ENCODE results near the gene LCOR.

Gene LCOR

DNA sequence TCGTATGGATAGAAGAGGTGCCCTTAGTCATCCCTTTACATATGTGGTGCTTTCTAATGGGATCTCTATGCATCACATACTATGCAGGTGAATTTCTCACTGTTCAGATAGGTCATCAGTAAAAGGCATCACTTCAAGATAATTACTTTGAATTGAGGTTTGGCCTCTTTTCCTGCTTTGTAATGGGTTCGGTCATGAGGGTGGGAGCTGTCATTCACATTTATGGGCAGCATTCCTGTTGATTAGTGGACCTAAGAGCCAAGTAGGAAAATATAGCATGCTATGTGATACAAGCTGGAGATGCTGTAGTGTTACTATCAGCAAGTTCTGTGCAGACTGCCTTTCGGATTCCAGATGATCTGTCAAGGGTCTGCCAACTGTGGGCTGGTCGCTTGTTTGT lies 156.3 kb downstream of the LCOR start:
- no peak for DNase-seq

DNA sequence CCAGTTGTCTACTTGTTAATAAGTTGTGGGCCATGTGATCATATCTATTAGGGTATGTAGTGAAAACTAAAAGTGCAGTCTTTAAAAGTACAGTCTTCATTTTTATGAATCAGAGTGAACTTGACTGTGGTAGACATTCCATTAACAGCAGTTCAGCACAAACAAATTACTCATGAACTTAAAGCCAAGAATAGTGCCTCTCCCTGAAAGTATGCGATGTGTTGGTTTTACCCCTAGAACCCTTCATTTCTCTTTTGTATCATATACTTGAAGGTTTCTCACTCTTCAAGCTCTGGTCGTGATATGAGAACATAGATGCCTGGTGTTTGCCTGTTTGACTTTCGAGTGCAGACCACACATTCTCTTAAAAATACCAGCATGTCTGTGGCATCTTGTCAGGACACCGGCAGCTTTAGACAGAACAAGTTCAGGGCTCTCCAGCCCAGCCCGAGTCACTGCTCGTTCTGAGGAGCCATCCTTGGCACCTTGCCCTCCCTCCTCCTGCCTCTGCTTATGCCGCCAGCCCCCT lies 159.3 kb downstream of the LCOR start:
- DNase-seq, result no peak

DNA sequence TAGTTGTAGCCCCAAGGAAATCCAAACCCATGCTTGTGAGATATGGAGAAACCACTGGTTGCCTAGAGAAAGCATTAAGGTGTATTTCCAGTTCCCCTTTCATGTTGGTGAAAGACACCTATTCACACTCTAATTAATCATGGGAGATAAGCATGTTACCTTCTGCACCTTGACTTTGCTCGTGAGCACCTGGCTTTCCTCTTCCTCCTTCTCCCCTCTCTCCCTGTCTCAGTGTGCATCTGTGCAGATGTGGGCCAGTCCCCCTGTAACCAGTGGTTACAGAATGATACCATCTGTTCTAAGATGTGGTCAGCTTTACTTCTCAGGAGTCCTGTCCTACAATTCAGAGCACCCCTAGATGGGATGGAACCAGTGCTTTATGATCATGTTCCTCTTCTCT lies 160.6 kb downstream of the LCOR start:
- no peak for DNase-seq

DNA sequence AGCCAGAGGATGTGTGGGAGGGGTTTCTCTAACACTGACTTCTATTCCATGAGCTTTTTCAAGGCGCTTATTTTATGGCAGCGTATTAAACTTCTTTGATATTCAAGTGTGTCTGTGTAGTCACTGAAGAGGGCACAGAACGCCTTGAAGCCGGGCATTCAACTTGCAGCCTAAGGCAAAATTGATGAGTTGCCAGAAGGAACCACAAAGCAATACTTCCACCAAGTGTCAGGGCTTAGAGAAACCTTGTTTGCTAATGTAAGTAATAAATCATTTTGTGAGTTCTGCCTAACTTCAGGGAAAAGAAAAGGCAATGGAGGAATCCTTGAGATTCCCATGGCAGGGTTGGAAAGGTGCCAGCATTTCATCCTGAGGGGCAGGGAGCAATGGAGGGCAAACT lies 163.8 kb downstream of the LCOR start:
- DNase-seq, result no peak

DNA sequence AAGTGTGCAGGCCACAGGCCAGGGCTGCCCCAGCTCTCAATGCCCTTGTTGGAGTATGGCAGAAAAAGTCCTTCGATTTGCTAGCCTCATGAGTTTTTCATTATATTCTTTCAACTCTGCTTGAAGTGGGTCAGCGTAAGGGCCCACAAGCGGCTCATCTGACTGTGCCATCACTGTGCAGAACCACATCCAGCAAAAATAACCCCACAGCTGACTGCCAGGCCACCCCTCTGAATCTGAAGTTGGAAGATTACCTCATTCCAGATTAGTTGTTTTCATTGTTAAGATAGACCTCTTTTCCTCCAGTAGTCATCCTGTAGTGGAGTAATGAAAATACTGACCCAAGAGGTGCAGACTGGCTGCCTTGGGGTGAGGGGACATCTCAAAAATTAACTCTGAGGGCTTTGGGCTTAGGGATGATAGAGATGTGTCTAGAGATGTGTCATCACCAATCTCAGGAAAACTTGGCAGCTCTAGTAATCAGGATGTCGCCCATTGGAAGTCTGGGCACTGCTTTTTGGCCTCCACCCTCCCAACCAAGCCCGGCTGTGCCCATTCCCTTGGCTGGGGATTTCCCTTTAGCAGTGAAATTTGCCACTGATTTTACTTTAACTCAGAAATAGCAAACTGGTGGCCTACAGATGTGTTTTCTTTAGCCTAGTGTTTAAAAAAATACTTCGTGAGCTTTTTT lies 164.3 kb downstream of the LCOR start:
- no peak for DNase-seq

DNA sequence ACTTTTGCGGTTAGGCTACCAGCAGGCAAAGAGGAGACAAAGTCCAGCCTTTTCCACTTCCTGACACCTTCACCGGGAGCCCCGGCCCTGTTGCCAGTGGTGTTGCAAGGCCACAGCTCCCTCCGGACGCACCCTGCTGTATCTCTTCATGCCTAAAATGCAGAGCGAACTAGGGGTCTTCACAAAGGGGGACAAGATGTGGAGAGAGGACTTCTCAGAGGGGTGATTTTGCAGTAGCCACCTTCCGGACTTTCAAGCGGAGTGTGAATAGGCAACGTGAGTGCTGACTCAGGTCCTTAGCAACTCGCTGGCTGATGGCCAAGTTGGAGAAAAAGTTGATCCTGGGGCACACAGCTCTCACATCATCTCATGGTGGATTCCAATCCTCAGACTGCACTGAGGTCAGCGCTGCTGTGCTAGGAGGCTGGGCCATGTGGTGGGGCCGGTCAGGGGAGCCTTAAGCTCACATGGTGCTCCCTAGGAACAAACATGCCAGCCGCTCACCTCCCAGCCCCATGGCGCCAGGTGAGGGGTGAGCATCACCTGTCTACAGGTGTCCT lies 166.3 kb downstream of the LCOR start:
- no peak for DNase-seq

DNA sequence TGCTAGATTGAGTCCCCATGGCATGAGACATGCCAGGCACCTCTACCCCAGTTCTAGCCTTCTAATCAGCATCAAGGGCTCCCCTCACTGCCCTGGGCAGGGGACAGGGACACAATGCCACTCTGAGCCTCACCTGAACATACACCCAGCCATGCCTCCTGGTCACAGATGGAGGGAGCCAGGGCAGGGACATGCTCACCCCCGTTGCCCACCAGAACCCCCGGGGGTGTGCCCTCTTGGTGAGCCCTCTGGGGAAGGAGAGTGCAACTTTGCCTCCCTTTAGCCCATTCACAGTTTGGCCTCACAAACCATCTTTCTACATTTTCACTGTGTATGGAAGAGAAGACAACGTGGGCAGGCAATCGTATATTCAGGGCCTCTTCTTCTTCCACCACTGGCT lies 167.2 kb downstream of the LCOR start:
- no peak for DNase-seq

DNA sequence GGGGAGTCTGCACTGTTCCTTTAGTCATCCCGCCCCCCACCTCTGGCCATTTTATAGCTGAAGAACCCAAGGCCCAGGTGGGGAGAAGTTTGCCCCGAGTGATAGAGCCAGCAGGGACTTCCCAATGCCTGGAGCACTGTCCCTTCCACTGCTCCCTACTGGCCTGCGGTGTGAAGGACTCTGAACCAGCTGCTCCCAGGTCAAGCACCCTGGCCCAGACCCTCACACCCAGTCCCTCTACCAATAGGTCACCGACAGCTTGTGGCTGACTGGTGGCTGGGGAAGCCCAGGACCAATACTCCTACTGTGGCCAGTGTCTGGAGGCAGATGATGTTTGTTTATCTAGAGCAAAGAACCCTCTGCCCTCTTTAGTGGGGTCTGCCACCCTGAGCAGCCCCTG lies 167.9 kb downstream of the LCOR start:
- no peak for DNase-seq

DNA sequence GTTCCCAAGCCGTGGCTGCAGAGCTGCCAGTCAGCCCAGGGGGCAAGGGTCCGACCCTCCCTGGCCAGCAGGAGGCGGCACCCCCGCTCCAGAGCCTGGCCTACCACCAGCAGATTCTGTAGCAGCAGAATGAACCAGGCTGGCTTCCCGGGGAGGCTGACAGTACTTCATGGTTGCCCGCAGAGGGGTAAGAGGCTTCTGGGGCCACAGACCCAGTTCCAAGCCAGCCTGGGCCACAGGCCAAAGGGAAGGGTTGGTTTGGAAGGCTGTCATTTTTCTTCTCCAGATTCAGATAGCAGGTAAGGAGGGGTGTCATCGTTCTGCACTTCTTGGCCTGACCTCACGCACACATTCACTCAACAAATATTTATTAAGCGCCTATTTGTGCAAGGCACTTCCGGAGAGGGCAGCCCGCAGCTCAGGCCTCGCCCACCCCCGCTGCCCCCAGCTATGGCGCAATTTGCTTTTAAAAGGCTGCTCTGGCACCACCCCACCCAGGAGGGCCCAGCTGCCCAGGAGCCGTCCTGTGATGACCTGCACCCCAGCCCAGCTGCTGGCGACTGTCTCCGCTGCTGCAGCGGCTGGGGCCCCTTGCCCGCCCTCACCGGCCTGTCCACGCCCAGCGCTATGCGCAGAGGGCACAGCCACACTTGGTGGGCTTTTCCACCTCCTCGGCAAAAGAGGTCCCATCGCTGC lies 168.5 kb downstream of the LCOR start:
- no peak for DNase-seq

DNA sequence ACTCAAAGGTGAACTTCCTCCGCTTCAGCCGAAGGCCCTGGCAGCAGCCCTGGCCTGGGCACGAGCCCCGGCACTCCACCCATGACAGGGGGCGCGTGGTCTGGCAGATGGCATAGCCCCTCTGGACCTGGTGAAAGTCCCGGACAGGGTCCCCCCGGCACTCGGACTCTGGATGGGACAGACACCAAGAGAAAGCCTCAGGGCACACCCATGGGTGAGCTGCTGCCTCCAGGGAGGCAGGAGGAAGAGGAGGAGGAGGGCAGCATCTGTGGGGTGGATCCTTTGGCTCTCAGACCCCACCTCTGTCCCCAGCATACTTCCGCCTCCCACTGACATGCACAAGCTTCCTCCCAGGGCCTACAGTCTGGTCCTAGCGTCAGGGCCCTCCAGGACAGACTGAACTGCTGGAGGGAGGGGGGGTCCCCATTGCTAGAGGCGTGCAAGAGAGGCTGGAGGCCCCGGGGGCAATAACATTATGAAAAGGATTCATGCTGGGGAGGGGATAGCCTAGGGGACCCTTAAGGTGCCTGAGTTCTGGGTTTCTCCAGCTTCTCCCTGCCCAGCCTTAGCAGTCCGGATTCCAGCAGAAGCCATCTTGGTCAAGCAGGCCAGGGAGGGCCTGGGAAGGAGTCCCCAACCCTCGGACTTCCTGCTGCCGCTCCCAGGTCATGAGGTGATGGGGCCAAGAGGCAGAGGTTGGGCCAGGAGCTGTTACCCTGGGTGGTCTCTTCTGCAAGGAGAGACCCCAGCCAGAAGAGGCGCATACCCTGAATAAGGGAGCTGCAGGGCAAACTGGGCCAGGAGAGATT lies 169.3 kb downstream of the LCOR start:
- DNase-seq, result no peak

DNA sequence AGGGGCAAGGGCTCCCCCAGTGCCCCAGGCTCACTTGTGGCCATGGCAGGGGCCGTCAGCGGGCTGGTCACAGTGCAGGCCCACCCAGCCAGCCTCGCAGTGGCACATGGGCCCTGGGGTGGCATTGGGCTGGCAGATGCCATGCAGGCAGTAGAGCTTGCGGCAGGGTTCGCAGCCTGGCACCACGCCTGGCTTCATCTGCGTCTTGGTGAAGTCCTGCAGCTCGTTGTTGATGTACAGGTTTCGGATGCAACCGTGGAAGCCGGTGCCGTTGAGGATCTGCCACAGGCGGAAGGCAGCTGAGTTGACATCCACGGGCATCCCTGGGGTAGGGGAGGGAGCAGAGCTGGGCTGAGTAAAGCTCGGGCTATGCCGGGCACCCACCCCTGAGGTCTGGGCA lies 170.6 kb downstream of the LCOR start:
- no peak for DNase-seq

DNA sequence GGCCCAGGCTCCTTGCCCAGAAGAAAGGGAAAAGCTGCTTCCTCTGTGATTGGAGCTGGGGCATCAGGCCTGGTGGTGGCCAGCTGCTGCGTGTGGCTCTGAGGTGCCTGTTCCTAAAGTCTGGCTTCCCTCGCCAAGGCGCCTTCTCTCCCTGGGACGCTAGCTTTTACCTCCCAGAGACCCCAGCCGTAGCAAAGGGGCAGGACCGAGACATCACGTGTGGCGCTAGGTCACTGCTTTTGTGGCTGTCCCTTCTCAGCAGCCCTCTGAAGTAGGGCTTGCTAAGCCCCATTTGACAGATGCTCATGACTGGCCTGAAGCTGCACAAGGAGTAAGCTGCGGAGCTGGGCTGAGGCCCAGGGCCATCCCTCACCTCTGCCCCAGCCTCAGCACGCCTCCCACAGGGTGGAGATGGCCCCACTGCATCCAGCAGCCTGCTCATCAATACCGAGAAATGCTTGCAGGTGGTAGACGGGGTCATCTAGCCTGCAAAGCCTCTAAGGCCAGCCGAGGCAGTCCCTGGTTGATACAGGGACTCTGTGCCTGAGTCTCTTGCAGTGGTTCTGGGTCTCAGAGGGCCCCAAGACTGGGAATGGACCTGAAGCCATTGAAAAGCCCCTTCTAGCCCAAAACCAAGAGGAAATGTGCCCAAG lies 171.2 kb downstream of the LCOR start:
- DNase-seq, result no peak

DNA sequence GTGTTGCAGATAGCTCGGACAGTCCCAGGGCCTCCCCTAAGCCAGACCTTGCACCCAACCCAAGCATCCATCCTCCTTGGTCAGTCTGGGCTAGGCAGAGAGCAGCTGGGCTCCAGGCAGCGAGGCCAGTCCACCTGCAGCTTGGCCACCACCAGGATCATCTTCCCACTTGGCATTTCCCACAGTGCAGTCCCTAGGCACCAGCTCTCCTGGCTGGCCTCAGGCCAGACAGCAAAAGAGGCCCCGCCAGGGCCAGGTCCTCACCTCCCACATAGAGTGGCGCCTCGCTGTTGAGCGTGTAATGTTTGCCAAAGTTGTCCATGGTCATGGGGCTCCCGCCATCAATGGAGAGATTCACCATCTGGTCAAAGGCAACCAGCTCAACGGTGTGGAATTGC lies 171.7 kb downstream of the LCOR start:
- DNase-seq, result no peak

DNA sequence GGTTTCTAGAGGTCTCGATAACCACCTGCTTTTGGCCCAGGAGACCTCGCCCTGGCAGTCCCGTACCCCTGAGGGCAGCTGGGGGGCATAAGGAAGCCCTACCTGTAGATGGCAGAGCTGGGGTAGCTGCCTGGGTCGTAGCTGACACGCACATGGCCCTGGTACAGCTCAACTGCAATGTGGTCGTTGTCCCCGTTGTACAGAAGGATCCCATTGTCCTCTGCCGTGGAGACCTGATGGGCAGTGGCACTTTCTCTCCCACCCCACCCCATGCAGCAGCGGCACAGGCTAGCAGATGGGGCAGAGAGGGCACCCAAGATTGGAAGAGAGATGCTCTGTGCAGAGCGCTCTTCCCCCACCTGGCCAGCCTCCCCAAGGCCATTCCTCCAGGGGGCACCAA lies 172.5 kb downstream of the LCOR start:
- no peak for DNase-seq

DNA sequence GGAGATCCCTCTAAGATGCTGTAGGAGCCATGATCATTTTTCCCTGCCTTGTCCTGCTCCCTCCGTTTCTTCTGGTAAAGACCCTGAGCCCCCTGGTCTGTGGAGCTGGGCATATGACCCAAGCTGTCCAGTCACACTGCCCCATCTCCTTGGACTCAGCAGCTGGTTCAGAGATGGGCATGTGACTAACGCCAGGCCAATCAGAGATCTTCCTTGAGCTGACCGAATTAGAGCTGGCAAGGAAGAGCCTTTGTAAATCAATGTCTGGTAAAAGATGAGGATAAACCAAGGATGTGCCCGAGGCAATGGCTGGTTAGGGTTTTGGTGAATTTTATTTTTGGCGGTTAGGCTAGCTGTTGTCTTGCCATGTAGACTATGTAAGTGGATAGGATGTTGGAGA lies 173.3 kb downstream of the LCOR start:
- no peak for DNase-seq

DNA sequence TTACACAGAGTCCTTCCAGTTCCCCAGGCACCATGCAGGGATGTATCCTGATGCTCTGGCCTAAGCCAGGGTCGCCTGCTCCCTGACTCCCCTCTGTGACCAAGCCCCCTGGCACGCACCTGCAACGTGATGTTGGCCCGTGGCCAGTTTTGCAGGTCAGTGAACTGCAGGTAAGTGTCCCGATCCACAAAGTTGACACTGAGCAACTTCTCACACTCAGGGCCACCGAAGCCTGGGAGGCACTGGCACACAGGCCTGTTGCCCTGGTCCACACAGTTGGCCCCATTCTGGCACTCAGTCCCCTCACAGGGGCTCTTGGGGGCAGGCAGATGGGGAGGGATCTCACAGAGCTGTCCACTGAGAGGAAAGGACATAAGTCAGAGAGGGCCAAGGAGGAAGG lies 174.3 kb downstream of the LCOR start:
- no peak for DNase-seq

DNA sequence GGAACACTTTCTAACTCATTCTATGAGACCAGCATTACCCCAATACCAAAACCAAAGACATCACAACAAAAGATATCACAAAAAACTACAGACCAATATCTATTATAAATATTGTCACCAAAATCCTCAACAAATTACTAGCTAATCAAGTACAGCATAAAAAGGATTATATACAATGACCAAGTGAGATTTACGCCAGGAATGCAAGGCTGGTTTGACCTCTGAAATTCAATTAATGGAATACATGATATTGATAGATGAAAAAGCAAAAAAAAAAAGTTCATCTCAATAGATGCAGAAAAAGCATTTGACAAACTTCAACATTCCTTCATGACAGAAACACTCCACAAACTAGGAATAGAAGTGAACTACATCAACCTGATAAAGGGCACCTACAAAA lies 175.3 kb downstream of the LCOR start:
- DNase-seq, result no peak

DNA sequence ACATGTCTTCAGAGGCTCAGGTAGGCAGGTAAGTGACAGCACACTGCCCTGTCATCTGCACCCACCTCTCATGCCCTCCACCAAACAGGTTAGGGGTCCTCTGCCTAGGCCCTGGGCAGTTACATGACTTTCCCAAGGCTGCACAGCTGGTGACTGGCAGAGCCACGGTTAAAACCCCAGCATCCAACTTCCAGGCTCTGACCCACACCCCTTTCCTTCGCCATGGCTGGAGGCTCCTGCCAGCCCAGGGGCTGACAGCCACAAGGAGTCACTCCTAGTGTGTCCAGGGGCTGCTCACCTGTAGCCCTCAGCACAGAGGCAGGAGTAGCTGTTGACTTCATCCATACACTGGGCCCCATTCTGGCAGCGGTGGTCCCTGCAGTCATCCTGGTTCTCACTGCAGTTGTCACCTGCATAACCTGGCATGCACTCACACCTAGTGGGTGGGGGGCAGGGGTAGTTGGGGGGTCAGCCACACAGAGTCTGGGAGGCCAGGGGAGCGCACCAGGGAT lies 178.7 kb downstream of the LCOR start:
- DNase-seq, result no peak

DNA sequence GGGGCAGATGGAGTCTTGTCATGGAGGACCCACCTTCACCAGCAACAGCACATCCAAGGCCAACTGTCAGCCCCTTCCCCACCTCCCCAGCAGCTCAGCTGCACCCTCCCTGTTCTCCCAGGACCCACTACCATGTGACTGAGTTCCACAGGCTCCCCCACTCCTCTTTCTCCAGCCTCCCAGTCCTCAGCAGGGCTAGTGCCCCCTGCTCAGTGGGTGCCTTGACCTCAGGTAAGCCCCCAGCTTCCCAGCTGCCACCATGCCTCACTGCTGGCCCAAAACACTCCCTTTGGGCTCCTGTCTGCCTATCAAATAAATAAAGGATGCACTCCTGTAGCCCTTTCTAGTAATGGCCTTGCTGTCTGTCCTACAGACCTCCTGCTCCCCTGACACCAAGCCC lies 179.3 kb downstream of the LCOR start:
- DNase-seq, result no peak

DNA sequence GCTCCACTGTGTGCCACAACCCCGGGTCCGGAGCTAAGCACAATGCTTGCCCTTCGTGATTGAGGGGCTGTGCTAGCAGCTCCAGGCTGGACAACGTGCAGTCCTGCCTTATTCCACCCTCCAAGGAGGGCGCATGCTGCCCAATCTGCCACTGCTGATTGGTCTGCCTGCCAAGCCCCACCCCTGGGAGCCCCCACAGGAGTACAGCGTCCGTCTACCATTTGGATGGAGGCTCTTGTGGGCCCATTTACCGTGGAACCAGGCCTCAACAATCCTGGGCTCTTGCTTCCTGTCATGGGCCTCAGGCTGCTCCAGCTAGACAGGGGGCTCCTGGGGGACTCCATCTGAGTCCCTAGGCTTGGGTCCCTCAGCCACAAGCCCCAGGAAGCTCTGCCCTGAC lies 180.4 kb downstream of the LCOR start:
- no peak for DNase-seq

DNA sequence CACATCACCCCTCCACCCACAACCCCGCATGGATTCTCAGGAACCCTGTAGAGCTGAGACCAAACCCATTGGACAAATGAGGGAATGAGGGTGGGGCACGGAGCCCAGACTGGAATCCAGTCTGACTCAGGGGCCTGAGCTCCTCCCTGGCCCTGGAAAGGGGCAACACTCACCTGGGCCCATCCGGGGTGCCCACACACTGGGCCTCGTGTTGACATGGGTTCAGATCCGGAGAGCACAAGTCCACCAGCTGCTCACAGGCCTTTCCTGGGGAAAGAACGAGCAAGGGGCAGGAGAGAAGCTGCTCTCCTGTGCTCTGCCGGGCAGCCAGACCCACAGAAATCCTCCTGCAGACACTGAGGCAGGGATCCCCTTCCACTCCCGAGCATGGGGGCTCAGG lies 181.5 kb downstream of the LCOR start:
- DNase-seq, result no peak

DNA sequence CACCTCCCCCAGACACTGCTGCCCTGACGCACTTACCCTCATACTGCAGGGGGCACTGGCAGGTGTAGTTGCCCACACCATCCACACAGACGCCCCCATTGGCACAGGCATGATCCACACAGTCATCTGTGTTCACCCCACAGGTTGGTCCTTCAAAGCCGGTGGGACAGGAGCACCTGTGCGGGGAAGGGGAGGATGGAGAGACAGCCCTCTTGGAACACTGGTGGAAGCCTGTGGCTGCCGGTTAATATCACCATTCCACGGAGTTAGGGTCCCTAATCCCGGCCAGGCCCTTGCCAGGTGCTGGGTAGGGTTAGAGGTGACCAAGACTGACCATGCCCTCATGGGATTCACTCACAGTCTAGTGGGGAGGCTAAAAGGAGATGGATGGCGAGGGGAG lies 181.9 kb downstream of the LCOR start:
- DNase-seq, result no peak

DNA sequence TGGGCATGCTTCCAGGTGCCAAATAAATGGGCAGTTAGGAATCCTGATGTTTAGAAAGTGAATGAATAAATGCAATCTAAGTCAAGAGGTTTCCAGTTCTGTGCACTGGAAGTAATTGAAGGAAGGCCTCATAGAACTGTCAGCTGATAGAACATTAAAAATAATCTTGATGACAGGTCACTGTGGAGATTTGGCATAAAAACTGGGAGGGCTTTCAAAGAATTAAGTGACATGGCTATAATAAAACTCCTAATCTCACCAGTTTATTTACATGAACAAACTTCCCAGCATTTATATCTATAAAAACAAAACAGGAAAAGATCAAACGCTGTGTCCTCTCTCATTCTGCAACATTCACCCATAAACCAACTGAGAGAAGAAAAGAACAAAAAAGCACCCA lies 183.1 kb downstream of the LCOR start:
- no peak for DNase-seq

Data from SHP77 treated with DMSO at 0.1 percent for 48 hours (cell line).